ENCODE data around the gene XXYLT1. TPM values are rescaled to one million over a fixed set of nuclear protein-coding genes. Genes with fewer than 3 reads are reported as not detected.

The XXYLT1 gene
- total RNA-seq, 1 donor from 2014 or later: 41.1 TPM

DNA sequence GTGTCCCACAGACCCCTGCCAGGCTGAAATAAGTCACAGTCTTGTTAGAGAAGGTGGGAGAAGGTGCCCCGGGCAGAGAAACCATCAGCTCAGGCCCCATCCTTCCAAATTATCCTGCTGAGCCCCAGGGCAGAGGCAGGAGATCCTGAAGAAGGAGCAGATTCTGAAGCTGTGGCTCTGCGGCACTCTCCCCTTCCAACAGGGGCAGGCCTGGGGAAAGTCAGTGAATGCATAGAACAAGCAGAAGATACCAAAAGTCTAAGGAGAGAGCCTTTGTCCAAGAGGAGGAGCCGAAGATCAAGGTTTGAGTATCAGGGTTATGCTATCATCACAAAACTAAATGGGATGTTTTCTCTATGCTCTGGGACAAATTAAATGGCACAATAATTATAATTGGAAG is 249.3 kb downstream of the XXYLT1 start:
- no peak overlapping the region for H3K4me3 Mint-ChIP-seq
- peaks cover 11% of the 10 kb centered on the region for H3K27me3 Mint-ChIP-seq (ENCODE audit: low read depth)
- DNase-seq (ENCODE audit: low read depth, low spot score): no peak
- TF ChIP-seq, protein P1, sequence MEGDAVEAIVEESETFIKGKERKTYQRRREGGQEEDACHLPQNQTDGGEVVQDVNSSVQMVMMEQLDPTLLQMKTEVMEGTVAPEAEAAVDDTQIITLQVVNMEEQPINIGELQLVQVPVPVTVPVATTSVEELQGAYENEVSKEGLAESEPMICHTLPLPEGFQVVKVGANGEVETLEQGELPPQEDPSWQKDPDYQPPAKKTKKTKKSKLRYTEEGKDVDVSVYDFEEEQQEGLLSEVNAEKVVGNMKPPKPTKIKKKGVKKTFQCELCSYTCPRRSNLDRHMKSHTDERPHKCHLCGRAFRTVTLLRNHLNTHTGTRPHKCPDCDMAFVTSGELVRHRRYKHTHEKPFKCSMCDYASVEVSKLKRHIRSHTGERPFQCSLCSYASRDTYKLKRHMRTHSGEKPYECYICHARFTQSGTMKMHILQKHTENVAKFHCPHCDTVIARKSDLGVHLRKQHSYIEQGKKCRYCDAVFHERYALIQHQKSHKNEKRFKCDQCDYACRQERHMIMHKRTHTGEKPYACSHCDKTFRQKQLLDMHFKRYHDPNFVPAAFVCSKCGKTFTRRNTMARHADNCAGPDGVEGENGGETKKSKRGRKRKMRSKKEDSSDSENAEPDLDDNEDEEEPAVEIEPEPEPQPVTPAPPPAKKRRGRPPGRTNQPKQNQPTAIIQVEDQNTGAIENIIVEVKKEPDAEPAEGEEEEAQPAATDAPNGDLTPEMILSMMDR (conservative IDR thresholded peaks at IDR 0.05): no peak
- no peaks in the 10 kb centered on the region for H3K4me1 Mint-ChIP-seq
- H3K9me3 Mint-ChIP-seq: peaks cover 8% of the 10 kb centered on the region
- H3K27ac Mint-ChIP-seq (ENCODE audit: unreplicated experiment): no peak overlapping the region
- H3K36me3 Mint-ChIP-seq (ENCODE audit: low read depth): no peaks in the 10 kb centered on the region

DNA sequence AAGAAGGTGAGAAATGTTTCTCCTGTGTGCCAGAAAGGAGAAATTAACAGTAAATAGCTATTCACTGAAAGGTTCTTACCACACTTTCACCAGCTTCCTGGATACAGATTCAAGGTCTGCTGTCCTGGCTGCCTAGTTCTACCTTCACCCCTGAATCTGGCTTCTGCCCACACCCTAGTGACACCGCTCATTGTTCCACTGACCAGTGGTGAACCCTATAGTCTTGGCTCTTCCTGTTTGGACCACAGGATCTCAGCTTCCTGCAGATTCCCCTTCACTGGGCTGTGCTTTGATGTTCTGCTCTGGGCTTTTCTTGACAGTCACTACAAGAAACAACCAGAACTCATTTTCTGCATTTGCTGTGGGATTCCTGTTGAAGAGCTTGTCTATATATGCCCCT is 250.0 kb downstream of the XXYLT1 start:
- Mint-ChIP-seq H3K36me3 (ENCODE audit: low read depth) (no peaks in the 10 kb centered on the region), H3K4me1 (no peaks in the 10 kb centered on the region), H3K27me3 (ENCODE audit: low read depth) (peaks cover 14% of the 10 kb centered on the region), H3K27ac (ENCODE audit: unreplicated experiment) (no peak overlapping the region), H3K4me3 (no peak overlapping the region), H3K9me3 (peaks cover 8% of the 10 kb centered on the region)
- no peak for DNase-seq (ENCODE audit: low read depth, low spot score)
- TF ChIP-seq, protein P1 (conservative IDR thresholded peaks at IDR 0.05): no peak

DNA sequence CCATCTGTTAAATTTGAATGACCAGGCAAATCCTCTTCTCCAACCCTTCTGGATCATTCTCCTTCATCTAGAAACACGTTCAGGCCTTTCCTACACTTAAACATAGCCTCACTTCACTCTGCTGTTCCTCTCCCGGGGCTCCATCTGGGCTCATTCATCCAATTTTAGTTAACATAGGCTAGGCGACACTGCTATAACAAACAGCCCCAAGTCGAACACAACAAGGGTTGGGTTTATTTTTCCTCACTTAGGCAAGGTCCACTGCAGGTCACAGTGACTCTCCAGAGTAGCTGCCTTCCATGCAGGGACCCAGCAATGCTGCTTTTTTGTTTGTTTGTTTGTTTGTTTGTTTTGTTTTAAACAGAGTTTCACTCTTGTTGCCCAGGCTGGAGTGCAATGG is 250.8 kb downstream of the XXYLT1 start:
- Mint-ChIP-seq H3K9me3 (peaks cover 8% of the 10 kb centered on the region), H3K4me3 (no peak overlapping the region), H3K27me3 (ENCODE audit: low read depth) (peaks cover 14% of the 10 kb centered on the region), H3K36me3 (ENCODE audit: low read depth) (no peaks in the 10 kb centered on the region), H3K4me1 (no peaks in the 10 kb centered on the region), H3K27ac (ENCODE audit: unreplicated experiment) (no peak overlapping the region)
- no peak for DNase-seq (ENCODE audit: low read depth, low spot score)
- TF ChIP-seq, protein P1 (conservative IDR thresholded peaks at IDR 0.05): no peak

DNA sequence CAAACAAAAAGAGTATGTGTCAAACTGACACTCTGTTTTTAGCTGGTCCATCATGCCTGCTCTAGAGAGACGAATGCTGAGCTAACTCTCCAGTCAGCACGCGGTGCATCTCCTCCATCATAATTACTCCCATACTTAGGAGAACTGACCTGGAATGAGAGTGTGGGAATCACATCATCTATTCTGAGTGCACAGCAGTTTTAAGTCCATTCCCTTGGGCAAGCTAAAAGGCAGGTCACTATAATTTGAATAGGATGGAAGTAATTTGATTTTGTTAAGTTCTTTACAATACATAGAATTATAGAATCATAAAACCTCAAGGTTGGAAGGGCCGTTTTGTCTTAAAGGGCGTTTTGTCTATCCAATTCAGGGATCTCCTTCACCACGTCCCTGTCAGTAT is 251.6 kb downstream of the XXYLT1 start:
- Mint-ChIP-seq H3K36me3 (ENCODE audit: low read depth) (no peaks in the 10 kb centered on the region), H3K9me3 (peaks cover 8% of the 10 kb centered on the region), H3K4me3 (no peak overlapping the region), H3K4me1 (no peaks in the 10 kb centered on the region), H3K27me3 (ENCODE audit: low read depth) (peaks cover 14% of the 10 kb centered on the region), H3K27ac (ENCODE audit: unreplicated experiment) (no peak overlapping the region)
- DNase-seq (ENCODE audit: low read depth, low spot score): no peak
- TF ChIP-seq, protein P1 (conservative IDR thresholded peaks at IDR 0.05): no peak

Small RNA genes within 50 kb of the gene (microRNA-seq; reads per million reads assigned to microRNA genes)
- not detected for gene MIR3137

Other genes starting within 250 kb of the XXYLT1 start
- 35.7 and 37.8 TPM in 2 replicates for gene ACAP2, start 171.9 kb upstream of the XXYLT1 start, total RNA-seq